ENCODE results near the gene GRID1.

GRID1 gene

DNA sequence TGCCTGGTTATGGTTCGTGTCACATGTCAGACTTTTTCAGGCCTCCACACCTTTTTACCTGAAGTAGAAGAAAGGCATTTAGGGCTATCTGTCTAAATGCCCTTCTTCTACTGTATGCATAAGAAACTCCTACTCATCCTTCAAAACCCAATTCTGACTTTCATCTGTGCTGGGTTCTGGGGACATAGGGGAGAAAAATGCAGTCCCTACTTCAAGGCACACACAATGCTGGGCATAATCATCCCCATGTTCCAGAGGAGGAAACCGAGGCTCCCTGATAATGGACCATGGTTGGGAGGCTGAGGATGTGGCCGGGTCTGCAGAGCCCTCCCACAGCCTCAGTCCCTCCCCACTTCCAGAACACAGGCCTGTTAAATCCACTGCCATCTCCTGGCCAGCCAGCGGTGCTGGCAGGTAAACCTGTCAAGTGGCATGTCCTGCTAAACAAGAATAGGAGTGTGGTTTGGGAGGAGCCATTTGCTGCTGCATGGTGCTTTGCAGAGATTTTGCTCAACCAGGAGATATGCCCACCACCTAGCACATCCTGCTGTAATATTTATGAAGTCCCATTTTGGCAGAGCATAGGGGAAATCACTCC, 32.0 kb downstream of the GRID1 start:
- FAIRE-seq = no peak
- no peak for DNase-seq (ENCODE audit: insufficient read length, low spot score)
- TF ChIP-seq PAX5 (IDR thresholded peaks at IDR 0.05; ENCODE audit: insufficient read depth, low read length, severe bottlenecking) (no peak), POU2F2 (IDR thresholded peaks at IDR 0.05; ENCODE audit: low read depth, low read length) (no peak), POLR2A (IDR thresholded peaks at IDR 0.05; ENCODE audit: low read depth, low read length) (no peak), TAF1 (IDR thresholded peaks at IDR 0.05; ENCODE audit: low read depth, low read length) (no peak), POLR2AphosphoS5 (IDR thresholded peaks at IDR 0.05; ENCODE audit: low read depth, low read length) (no peak)

DNA sequence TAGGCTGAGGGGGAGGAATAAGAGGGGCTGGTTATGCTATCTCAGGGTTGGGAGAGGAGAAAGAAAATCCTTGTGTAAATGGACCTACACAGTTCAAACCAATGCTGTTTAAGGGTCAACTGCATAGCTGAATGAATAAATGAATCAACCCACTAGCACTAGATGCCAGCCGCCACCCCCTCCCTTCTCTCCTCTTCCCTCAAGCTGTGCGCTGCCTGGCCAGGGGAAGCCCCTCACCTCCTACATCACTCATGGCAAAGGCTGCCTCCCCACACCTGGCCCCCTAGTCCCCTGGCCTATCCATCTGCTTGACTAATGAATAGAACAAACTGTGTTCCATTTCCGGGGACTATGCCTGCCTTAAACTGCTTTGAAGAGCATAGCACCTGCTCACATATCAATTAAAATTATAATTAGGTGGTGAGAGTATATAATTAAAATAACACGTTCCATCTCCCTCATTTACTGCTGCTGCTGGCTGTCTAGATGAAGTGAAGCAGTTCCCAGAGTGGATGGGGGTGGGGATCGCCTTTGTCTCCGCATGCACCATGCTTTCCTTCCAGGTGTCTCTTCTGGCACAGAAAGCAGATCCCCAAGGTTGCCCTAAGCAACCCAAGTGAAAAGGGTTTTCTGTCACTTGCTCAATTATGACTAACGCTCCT, 32.6 kb downstream of the GRID1 start:
- DNase-seq (ENCODE audit: insufficient read length, low spot score) (no peak), FAIRE-seq (no peak)
- no peak for TF ChIP-seq PAX5 (IDR thresholded peaks at IDR 0.05; ENCODE audit: insufficient read depth, low read length, severe bottlenecking)
- TF ChIP-seq POU2F2 (IDR thresholded peaks at IDR 0.05; ENCODE audit: low read depth, low read length) = no peak
- no peak for TF ChIP-seq SPI1 (IDR thresholded peaks at IDR 0.05; ENCODE audit: low read depth, low read length)
- no peak for TF ChIP-seq TAF1 (IDR thresholded peaks at IDR 0.05; ENCODE audit: low read depth, low read length)
- TF ChIP-seq POLR2AphosphoS5 (IDR thresholded peaks at IDR 0.05; ENCODE audit: low read depth, low read length) = no peak
- no peak for TF ChIP-seq POLR2A (IDR thresholded peaks at IDR 0.05; ENCODE audit: low read depth, low read length)

DNA sequence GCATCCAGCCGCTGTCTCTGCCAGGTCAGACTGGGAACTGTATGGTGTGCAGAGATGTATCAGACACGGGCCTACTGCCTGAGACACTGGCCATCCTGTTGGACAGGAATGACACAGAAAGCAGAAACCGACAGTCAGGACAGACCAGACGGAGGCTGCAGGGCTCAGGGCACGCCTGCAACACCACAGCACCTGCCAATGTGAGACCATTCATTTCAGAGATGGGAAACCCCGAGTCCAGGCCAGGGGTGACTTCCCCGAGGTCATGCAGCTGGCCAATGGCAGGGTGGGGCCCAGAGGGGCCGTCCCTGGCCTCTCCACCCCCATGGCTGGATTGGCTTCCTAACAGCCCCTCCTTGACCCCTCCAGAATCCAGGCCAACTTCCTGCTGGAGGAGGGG, 34.7 kb downstream of the GRID1 start:
- no peak for TF ChIP-seq POLR2A (IDR thresholded peaks at IDR 0.05; ENCODE audit: low read depth, low read length)
- DNase-seq (ENCODE audit: insufficient read length, low spot score) (no peak), FAIRE-seq (no peak)

DNA sequence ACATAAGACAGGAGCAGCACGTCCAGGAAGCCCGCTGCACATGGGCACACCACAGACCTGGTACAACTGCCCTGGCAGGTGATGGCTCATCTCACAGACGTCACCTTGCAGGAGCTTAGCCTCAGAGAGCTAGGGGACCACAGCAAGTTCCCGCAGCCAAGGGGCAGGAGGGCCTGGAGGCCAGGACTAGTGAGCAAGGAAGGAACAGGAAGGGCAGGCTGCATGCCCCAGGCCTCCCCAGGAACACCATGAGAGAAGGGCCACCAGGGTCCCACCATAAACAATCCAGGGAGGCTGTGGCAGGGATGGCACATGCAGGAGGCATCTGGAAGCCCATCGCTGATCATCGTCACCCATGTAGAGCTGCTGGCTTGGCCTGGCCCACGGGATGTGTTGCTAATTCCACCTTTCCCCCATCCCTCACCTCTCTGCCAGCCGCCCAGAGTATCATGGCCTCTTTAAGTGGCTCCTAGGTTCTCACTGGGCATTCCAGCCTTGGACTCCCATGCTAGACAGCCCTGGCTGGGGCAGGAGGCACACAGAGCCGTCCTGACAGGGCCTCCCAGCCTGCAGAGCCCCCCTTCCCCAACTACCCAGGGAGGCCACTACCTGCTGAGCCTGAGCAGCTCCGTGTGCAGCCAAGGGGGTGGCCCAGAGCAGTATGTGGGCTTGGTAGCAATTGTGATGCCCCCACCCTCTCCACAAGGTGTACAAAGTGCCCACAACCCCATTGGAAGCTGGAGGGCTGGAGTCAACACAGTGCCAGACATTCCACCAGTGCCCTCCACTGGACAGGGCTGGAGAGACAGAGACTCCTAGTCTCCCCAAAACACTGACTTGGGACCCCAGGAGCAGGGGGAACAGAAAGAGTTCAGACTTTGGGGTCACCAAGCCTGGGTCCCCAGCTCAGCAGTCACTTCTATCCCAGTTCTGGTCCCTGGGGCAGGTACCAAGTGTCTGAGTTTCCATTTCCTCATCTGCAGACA, 35.5 kb downstream of the GRID1 start:
- TF ChIP-seq POLR2AphosphoS5 (IDR thresholded peaks at IDR 0.05; ENCODE audit: low read depth, low read length) = no peak
- no peak for TF ChIP-seq TAF1 (IDR thresholded peaks at IDR 0.05; ENCODE audit: low read depth, low read length)
- no peak for TF ChIP-seq POLR2A (IDR thresholded peaks at IDR 0.05; ENCODE audit: low read depth, low read length)
- no peak for TF ChIP-seq POU2F2 (IDR thresholded peaks at IDR 0.05; ENCODE audit: low read depth, low read length)
- no peak for TF ChIP-seq PAX5 (IDR thresholded peaks at IDR 0.05; ENCODE audit: insufficient read depth, low read length, severe bottlenecking)
- no peak for TF ChIP-seq SPI1 (IDR thresholded peaks at IDR 0.05; ENCODE audit: low read depth, low read length)
- no peak for FAIRE-seq
- DNase-seq (ENCODE audit: insufficient read length, low spot score) = no peak

DNA sequence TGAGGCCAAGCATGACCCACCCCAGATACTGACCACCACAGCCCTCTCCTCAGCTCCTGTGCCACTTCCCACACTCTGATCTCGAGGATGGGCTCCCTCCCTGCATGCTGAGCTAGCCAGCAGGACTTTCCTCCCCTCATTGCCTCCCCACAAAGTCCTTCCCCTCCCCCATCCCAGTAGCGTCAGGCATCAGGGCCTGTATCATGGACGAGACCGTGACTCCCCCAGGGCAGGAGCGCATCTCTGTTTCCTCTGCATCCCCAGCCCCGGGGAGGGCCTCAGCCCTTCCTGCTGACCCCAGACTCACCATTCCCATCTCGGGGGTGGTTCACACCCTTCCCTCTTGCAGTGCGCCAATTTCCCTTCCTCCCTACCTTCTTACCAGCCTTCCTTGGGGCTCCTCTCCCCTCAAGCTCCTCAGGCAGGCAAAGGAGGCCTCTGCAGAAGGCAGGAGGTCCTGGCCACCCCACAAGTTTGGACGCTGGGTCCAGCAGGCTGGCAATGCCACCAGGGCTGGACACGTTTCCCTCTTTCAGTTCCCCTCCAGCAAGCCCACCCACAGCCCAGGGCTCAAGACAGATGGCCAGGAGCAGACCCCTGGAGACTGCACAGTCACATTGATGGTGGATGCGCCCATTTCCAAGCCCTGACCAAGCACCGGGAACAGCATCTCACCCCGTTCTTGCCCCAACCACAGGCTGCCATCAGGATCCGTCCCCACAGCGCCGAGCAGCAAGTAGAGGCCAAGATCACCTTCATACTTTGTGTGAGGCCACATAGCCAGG, 36.5 kb downstream of the GRID1 start:
- TF ChIP-seq POLR2A (IDR thresholded peaks at IDR 0.05; ENCODE audit: low read depth, low read length) (no peak), PAX5 (IDR thresholded peaks at IDR 0.05; ENCODE audit: insufficient read depth, low read length, severe bottlenecking) (no peak), SPI1 (IDR thresholded peaks at IDR 0.05; ENCODE audit: low read depth, low read length) (no peak), TAF1 (IDR thresholded peaks at IDR 0.05; ENCODE audit: low read depth, low read length) (no peak), POU2F2 (IDR thresholded peaks at IDR 0.05; ENCODE audit: low read depth, low read length) (no peak), POLR2AphosphoS5 (IDR thresholded peaks at IDR 0.05; ENCODE audit: low read depth, low read length) (no peak)
- FAIRE-seq (no peak), DNase-seq (ENCODE audit: insufficient read length, low spot score) (no peak)

DNA sequence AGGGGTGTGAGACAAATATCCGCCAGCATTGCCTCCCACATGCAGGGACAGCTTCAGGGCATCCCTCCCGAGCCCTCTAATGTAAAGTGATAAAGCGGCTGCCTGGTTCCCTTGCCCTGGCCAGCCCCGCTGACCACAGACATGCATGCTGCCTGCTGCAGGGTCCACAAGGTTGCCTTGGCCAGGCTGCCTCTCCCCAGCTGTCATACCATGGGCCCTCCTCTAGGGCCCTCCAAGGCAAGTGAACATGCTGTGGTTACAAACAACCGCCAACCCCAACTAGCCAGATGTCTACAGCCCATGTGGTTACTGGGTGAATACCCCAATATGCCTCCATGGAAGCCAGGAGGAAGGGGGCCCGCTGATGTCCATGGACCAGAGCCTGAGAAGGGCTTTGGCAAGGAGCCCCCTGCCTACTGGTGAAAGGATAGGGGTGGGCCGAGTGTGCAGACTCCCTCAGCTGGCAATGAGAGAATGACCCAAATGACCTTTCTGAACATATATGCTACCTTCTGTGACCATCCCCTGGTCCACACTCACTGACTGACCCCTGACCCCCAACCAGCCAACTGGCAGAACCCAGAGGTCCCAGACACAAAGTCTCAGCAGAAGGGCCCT, 37.4 kb downstream of the GRID1 start:
- DNase-seq (ENCODE audit: insufficient read length, low spot score) = no peak
- TF ChIP-seq TAF1 (IDR thresholded peaks at IDR 0.05; ENCODE audit: low read depth, low read length) = no peak
- TF ChIP-seq POLR2A (IDR thresholded peaks at IDR 0.05; ENCODE audit: low read depth, low read length) = no peak
- no peak for TF ChIP-seq PAX5 (IDR thresholded peaks at IDR 0.05; ENCODE audit: insufficient read depth, low read length, severe bottlenecking)
- no peak for TF ChIP-seq SPI1 (IDR thresholded peaks at IDR 0.05; ENCODE audit: low read depth, low read length)
- TF ChIP-seq POLR2AphosphoS5 (IDR thresholded peaks at IDR 0.05; ENCODE audit: low read depth, low read length) = no peak
- TF ChIP-seq POU2F2 (IDR thresholded peaks at IDR 0.05; ENCODE audit: low read depth, low read length) = no peak
- no peak for FAIRE-seq

DNA sequence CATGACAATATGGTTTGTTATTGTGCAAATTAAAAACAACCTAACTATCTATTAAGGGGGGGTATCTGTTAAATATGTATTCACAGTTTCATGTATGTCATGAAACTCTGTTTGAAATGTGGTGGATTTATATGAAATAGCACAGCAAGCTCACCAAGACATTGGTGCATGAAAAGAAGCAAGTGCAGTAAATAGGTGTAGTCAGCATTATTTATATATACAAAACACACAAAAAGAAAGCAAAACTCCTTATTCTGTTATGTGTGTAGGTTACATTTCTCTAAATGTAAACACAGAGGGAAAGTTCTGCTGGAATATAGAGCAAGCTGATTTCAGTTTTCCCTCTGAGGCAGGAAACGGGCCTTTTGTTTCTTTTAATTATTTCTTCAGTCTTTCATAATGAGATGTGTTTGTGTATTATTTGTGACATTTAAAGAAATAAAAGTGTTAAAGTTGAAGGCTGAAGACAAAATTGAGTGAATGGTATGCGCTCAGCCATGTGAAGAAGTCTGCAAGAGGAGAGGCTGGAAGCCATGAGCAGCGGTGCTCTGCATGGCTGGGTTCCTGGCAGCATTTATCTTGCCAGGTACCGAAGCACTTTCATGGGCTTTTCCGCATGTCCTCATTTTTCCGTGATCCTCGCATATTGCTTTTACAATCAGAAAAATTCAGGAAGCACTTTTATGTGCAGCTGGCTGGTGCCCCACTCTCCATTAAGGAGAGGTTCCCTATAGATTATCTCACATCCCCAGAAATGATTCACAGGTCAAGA, 38.5 kb downstream of the GRID1 start:
- no peak for DNase-seq (ENCODE audit: insufficient read length, low spot score)
- TF ChIP-seq POLR2A (IDR thresholded peaks at IDR 0.05; ENCODE audit: low read depth, low read length) (no peak), PAX5 (IDR thresholded peaks at IDR 0.05; ENCODE audit: insufficient read depth, low read length, severe bottlenecking) (no peak), SPI1 (IDR thresholded peaks at IDR 0.05; ENCODE audit: low read depth, low read length) (no peak), TAF1 (IDR thresholded peaks at IDR 0.05; ENCODE audit: low read depth, low read length) (no peak)
- FAIRE-seq = no peak

DNA sequence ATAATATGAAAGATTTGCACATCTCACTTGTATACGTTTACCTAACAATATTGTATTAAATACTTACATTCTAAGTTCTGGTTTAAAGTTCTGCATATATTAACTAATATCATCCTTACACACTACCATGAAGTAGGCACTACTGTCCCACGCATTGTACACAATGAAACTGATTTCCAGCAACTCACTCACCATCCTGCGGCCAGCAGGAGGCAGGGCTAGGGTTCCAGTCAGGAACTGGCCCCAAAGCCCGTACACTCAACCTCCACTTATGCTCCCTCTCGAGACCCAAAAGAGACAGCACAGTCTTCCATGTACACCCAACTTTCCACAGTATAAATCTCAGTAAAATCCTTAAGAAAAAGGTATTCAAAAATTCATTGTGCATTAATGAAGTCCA, 41.4 kb downstream of the GRID1 start:
- TF ChIP-seq POLR2A (IDR thresholded peaks at IDR 0.05; ENCODE audit: low read depth, low read length) = no peak
- no peak for TF ChIP-seq POLR2AphosphoS5 (IDR thresholded peaks at IDR 0.05; ENCODE audit: low read depth, low read length)
- no peak for TF ChIP-seq POU2F2 (IDR thresholded peaks at IDR 0.05; ENCODE audit: low read depth, low read length)
- no peak for TF ChIP-seq SPI1 (IDR thresholded peaks at IDR 0.05; ENCODE audit: low read depth, low read length)
- TF ChIP-seq TAF1 (IDR thresholded peaks at IDR 0.05; ENCODE audit: low read depth, low read length) = no peak
- TF ChIP-seq PAX5 (IDR thresholded peaks at IDR 0.05; ENCODE audit: insufficient read depth, low read length, severe bottlenecking) = no peak
- no peak for DNase-seq (ENCODE audit: insufficient read length, low spot score)
- no peak for FAIRE-seq

Data from GM12891 (cell line).